ENCODE results near the gene KXD1.
A peak's percentile ranks its signal among the peaks of the same experiment; 100 is the strongest.
"Not testable (repeated sequence)": the region's sequence is repeated elsewhere in the genome, so short reads cannot be mapped to it uniquely, and the experiment has no call there.

The KXD1 gene

DNA sequence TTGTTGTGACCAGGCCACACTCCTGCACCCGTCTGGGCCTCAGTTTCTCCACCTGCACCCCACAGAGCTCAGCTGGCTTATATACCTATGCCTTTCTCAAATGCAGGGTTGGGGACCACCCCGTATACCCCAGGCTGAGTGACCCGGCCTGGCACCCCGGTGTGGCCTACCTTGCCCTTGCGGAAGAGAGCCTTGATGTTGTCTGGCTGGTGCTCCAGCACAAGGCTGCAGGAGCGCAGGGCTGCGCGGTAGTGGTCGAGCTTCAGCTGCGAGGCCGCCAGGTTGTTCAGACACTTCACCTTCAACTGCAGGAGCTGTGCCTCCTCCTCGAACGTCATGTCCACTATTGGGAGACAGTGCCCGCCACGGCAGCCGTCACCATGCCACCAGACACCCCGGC, 20.2 kb upstream of the KXD1 start:
- DNase-seq (ENCODE audit: low read depth), result no peak
- TF ChIP-seq, protein P1, sequence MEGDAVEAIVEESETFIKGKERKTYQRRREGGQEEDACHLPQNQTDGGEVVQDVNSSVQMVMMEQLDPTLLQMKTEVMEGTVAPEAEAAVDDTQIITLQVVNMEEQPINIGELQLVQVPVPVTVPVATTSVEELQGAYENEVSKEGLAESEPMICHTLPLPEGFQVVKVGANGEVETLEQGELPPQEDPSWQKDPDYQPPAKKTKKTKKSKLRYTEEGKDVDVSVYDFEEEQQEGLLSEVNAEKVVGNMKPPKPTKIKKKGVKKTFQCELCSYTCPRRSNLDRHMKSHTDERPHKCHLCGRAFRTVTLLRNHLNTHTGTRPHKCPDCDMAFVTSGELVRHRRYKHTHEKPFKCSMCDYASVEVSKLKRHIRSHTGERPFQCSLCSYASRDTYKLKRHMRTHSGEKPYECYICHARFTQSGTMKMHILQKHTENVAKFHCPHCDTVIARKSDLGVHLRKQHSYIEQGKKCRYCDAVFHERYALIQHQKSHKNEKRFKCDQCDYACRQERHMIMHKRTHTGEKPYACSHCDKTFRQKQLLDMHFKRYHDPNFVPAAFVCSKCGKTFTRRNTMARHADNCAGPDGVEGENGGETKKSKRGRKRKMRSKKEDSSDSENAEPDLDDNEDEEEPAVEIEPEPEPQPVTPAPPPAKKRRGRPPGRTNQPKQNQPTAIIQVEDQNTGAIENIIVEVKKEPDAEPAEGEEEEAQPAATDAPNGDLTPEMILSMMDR (IDR thresholded peaks at IDR 0.05; ENCODE audit: control insufficient read depth, extremely low read depth, insufficient read depth), result no peak
- no peak overlapping the region for H3K4me3 ChIP-seq (ENCODE audit: low read depth, low read length)

DNA sequence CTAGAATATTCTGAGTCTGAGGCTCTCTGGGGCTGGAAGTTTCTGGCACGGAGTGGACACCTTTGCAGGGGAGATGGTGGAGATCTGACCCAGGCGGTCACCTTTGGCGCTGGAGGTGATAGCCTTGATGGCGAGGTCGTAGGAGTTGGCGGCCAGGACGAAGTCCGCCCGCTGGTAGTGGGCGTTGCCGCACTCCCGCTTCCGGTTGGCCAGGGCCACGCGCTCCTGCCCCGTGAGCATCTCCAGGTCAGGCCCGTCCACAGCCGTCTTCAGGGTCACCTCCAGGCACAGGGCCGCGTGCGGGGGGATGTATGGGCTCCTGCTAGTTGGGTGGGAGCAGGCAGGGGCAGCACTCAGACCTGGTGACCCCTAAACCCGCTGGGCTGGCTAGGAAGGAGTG, 19.6 kb upstream of the KXD1 start:
- no peak for DNase-seq (ENCODE audit: low read depth)
- no peak overlapping the region for H3K4me3 ChIP-seq (ENCODE audit: low read depth, low read length)

DNA sequence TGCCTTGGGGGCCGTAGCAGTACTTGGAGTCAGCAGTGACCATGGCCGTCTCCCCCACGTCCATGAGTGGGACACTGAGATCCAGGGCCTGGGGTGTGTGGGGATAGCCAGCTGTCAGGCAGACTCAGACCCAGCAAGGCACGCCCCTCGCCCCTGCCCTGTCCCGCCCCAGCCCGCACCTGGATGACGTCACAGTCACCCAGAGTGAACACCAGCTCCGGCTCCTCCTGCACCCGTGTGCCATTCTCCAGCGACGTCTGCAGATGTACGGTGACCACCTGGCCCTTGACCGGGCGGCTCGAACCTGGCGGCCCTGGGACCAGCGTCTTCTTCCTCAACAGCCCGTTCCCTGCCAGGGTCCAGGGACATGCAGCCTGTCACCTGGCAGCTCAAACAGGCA, 18.3 kb upstream of the KXD1 start:
- TF ChIP-seq, protein P1 (IDR thresholded peaks at IDR 0.05; ENCODE audit: control insufficient read depth, extremely low read depth, insufficient read depth), result no peak
- DNase-seq (ENCODE audit: low read depth), result no peak
- no peak overlapping the region for H3K4me3 ChIP-seq (ENCODE audit: low read depth, low read length)

More for the DNA sequence above, 19.6 kb upstream of the KXD1 start:
- TF ChIP-seq, protein P1 (IDR thresholded peaks at IDR 0.05; ENCODE audit: control insufficient read depth, extremely low read depth, insufficient read depth), result no peak

DNA sequence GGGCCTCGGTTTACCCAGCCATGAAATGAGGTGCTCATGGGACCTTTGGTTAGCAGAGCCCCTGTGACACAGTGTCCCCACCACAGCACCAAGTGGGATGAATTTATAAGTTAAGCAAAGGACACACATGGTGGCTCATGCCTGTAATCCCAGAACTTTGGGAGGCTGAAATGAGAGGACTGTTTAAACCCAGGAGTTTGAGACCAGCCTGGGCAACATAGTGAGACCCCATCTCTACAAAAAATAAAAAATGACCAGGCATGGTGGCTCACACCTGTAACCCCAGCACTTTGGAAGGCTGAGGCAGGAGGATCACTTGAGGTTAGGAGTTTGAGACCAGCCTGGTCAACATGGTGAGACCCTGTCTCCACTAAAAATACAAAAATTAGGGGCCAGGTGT, 17.5 kb upstream of the KXD1 start:
- not testable (repeated sequence) for H3K4me3 ChIP-seq (ENCODE audit: low read depth, low read length); DNase-seq (ENCODE audit: low read depth)

DNA sequence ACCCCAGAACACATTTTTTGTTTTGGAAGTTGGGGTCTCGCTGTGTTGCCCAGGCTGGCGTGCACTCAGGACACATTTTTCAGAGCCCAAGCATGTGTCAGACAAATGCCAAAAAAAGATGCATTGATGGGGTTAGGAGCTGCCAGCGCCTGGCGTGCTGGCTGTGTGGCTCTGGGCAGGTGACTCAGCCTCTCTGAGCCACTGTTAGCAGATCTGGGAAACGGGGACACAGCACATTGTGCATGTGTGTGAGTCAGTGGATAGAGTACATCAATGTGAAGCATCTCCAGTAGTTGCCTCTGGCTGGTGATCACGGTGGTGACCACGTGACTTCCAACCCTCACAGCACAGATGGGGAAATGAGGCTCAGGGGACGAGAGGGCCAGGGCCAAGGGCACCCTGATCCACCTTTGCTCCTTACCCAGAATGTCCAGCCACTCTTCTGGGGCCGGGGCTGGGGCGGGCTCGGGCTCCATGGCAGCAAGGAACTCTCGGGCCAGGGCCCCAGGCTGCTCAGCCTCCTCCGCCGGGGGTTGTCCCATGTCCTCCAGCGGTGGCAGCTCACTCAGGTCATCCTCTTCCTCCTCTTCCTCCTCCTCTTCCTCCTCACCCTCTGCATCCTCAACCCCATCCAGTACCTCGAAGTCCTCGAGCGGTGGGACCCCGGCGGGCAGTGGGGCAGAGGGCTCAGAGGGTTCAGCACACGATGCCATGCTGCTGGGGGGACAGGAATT, 16.2 kb upstream of the KXD1 start:
- H3K4me3 ChIP-seq (ENCODE audit: low read depth, low read length), result peak overlapping the region; percentile 76; the same call in 1 of the 2 replicates
- TF ChIP-seq, protein P1 (IDR thresholded peaks at IDR 0.05; ENCODE audit: control insufficient read depth, extremely low read depth, insufficient read depth), result no peak

DNA sequence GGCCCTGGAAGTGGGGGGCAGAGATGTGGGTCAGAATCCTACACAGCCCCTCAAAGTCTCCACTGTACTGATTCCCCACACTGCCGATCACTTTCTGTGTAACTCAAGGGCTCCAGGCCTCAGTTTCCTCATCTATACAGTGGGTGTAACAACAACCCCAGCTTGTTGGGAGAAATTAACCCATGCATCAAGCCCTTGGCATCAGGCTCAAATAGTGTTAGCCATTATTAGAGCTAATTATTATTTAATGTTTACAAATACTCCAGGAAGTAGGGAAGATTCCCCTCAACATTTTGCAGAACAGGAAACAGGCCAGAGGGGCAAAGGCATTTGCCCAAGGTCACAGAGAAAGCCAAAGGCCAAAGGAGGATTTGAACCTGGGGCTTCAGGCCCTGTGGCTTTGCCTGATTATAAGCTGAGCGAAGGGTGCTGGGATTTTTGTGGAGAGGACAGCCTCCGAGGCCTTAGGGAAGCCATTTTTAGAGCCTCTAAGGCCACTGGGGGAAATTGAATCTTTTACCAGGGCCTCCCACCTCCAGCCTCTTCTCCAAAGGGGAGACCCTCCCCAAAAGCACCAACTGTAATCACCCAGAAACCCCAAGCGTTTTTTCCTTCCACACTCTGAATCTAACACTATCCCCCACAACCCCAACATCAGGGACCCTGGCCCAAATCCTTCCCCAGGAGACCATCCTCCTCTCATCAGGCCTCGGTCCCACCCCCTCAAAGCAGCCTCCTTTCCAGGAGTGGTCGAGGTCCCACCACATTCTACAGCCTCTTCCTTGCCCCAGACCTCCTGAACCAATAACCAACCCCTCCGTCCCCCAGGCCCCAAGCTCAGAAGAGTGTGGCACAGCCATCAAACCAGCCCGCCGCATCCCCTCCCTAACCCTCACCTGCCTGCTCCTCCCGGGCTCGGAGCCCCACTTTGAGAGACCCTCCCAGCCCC, 15.4 kb upstream of the KXD1 start:
- no peak for DNase-seq (ENCODE audit: low read depth)
- H3K4me3 ChIP-seq (ENCODE audit: low read depth, low read length), result peak overlapping the region; percentile 76
- TF ChIP-seq, protein P1 (IDR thresholded peaks at IDR 0.05; ENCODE audit: control insufficient read depth, extremely low read depth, insufficient read depth), result no peak

More for the DNA sequence above, 16.2 kb upstream of the KXD1 start:
- no peak for DNase-seq (ENCODE audit: low read depth)

All from LNCaP clone FGC (cell line).